Measurements from ENCODE around the gene CNTNAP2. TPM values are rescaled to one million over a fixed set of nuclear protein-coding genes. Genes with fewer than 3 reads are reported as not detected.

Gene CNTNAP2
- total and polyA plus RNA-seq, 2 of the 13 experiments (the other 11 are each of a cell fraction or from before 2014, with no cell fraction given) = 0.40 to 0.42 TPM

DNA sequence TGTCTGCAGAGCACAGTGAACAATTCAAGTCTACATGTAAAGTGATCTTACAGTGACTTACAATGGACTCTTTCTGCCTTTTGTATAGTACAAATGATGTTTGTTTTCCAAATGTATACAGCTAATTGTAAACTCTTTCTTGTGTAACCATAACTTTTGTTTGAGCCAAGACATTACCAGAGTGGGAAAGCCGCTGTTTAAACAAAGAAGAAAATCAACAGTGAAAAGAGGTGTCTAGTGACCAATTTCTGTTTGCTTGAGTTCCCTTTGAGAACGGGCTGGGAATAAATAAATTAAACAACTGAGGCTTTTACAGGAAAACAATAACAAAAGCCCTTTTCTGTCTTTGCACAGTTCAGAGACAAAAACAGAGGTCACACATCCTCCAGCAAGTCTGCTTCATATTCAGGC is 1163.4 kb downstream of the CNTNAP2 start:
- Histone ChIP-seq H3K27me3 (ENCODE audit: control insufficient read depth in 1 of 2, insufficient read depth in 2 of 2, low read length in 2 of 2) (no peaks in the 10 kb centered on the region), H3K79me2 (ENCODE audit: insufficient read depth, low read length) (no peaks in the 10 kb centered on the region), H3K4me3 (replicated peaks in 1 of 3; ENCODE audit: insufficient read depth in 1 of 3, low read depth in 2 of 3, low read length in 3 of 3) (no peak overlapping the region), H3K9ac (ENCODE audit: insufficient read depth, low read depth, low read length) (no peak overlapping the region), H3K36me3 (replicated peaks in 1 of 2; ENCODE audit: control insufficient read depth in 1 of 2, insufficient read depth in 2 of 2, low read length in 2 of 2) (no peaks in the 10 kb centered on the region), H4K20me1 (ENCODE audit: insufficient read depth, low read length) (no peaks in the 10 kb centered on the region), H3K4me2 (ENCODE audit: low read depth, low read length) (no peak overlapping the region), H3K27ac (ENCODE audit: extremely low read length, insufficient read depth, low read length) (no peak overlapping the region), H3K4me1 (ENCODE audit: insufficient read depth, low read length) (no peaks in the 10 kb centered on the region), H3K9me3 (ENCODE audit: low read length) (peaks cover 41% of the 10 kb centered on the region), H2AFZ (ENCODE audit: low read length) (no peak overlapping the region)
- no peak for ATAC-seq
- in situ Hi-C loops (cut with HindIII; ENCODE audit: extremely low pct_ligation_motif_present, low pct_unique_long_range_greater_than_20kb) = no loop called here
- intact Hi-C loops (cut with micrococcal nuclease; ENCODE audit: unreplicated experiment) = no loop called here
- CTCF ChIA-PET (ENCODE audit: low intra/inter-chr PET ratio, low total read pairs) = no interaction called here
- no TSS peak for BruUV-seq (replicated peaks)
- 0% methylated on average over 2 of the region's 2 CpGs for WGBS (ENCODE audit: low lambda C conversion rate)
- FAIRE-seq = no peak
- POLR2A ChIA-PET = no interaction called here
- no peak for TF ChIP-seq TCF7L2 (IDR thresholded peaks at IDR 0.05; ENCODE audit: low read depth, low read length)
- TF ChIP-seq MIXL1 (CRISPR knock-in tag; IDR thresholded peaks at IDR 0.05) = no peak
- no peak for TF ChIP-seq PITX1 (CRISPR knock-in tag; IDR thresholded peaks at IDR 0.05)
- no peak for TF ChIP-seq RBM39 (IDR thresholded peaks at IDR 0.05; ENCODE audit: low read depth, low read length, poor library complexity, severe bottlenecking)
- TF ChIP-seq HDAC6 (IDR thresholded peaks at IDR 0.05; ENCODE audit: low read depth, low read length) = no peak
- DNase-seq (ENCODE audit: low spot score) = peak; percentile 2

DNA sequence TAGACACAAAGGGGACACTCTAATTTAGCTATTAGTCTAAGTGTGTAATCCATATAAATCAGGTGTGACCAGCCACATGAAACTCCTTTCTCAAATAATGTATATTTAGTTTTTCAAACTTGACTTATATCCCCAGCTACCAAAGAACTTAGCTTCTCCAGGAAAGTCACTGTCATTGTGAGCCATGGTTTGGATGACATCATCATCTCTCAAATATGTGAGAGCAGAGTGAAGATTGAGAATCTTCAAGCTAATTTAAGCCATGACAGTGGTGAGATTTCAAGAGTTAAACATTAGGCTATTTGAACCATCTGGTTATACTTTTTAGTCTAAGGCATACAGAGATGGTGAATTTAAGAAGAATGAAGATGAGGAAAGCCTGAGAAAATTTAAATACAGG is 1165.6 kb downstream of the CNTNAP2 start:
- H3K4me3 ChIP-seq (replicated peaks in 1 of 3; ENCODE audit: insufficient read depth in 1 of 3, low read depth in 2 of 3, low read length in 3 of 3) = no peak overlapping the region
- no peak overlapping the region for H3K9ac ChIP-seq (ENCODE audit: insufficient read depth, low read depth, low read length)
- ATAC-seq (no peak), FAIRE-seq (no peak), DNase-seq (ENCODE audit: low spot score) (no peak)
- H3K9me3 ChIP-seq (ENCODE audit: low read length) = peaks cover 38% of the 10 kb centered on the region
- H3K27ac ChIP-seq (ENCODE audit: extremely low read length, insufficient read depth, low read length) = no peak overlapping the region
- H3K79me2 ChIP-seq (ENCODE audit: insufficient read depth, low read length) = no peaks in the 10 kb centered on the region
- BruUV-seq (replicated peaks) = no TSS peak
- H3K4me1 ChIP-seq (ENCODE audit: insufficient read depth, low read length) = no peaks in the 10 kb centered on the region
- no peaks in the 10 kb centered on the region for H4K20me1 ChIP-seq (ENCODE audit: insufficient read depth, low read length)
- H2AFZ ChIP-seq (ENCODE audit: low read length) = no peak overlapping the region
- TF ChIP-seq MXD4 (CRISPR knock-in tag; IDR thresholded peaks at IDR 0.05) (no peak), TBL1XR1 (IDR thresholded peaks at IDR 0.05; ENCODE audit: borderline replicate concordance, low read length, partially characterized antibody) (no peak), CREB1 (IDR thresholded peaks at IDR 0.05) (peak; percentile 58), CREB1 (CRISPR knock-in tag; IDR thresholded peaks at IDR 0.05) (no peak), FOSL2 (CRISPR knock-in tag; IDR thresholded peaks at IDR 0.05) (no peak), ATF7 (IDR thresholded peaks at IDR 0.05) (peak; percentile 86), ATF7 (CRISPR knock-in tag; IDR thresholded peaks at IDR 0.05) (no peak)
- TF ChIP-seq, protein P1, sequence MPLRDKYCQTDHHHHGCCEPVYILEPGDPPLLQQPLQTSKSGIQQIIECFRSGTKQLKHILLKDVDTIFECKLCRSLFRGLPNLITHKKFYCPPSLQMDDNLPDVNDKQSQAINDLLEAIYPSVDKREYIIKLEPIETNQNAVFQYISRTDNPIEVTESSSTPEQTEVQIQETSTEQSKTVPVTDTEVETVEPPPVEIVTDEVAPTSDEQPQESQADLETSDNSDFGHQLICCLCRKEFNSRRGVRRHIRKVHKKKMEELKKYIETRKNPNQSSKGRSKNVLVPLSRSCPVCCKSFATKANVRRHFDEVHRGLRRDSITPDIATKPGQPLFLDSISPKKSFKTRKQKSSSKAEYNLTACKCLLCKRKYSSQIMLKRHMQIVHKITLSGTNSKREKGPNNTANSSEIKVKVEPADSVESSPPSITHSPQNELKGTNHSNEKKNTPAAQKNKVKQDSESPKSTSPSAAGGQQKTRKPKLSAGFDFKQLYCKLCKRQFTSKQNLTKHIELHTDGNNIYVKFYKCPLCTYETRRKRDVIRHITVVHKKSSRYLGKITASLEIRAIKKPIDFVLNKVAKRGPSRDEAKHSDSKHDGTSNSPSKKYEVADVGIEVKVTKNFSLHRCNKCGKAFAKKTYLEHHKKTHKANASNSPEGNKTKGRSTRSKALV (CRISPR knock-in tag; IDR thresholded peaks at IDR 0.05) = no peak
- intact Hi-C loops (cut with micrococcal nuclease; ENCODE audit: unreplicated experiment) (no loop called here), in situ Hi-C loops (cut with HindIII; ENCODE audit: extremely low pct_ligation_motif_present, low pct_unique_long_range_greater_than_20kb) (no loop called here)
- ChIA-PET CTCF (ENCODE audit: low intra/inter-chr PET ratio, low total read pairs) (no interaction called here), POLR2A (no interaction called here)
- H3K4me2 ChIP-seq (ENCODE audit: low read depth, low read length) = no peak overlapping the region
- no peaks in the 10 kb centered on the region for H3K36me3 ChIP-seq (replicated peaks in 1 of 2; ENCODE audit: control insufficient read depth in 1 of 2, insufficient read depth in 2 of 2, low read length in 2 of 2)
- H3K27me3 ChIP-seq (ENCODE audit: control insufficient read depth in 1 of 2, insufficient read depth in 2 of 2, low read length in 2 of 2) = no peaks in the 10 kb centered on the region
